ENCODE results near the gene CEP170.
A peak's percentile ranks its signal among the peaks of the same experiment; 100 is the strongest.

Gene CEP170

GRCh38 chr1:243257189-243257588 is 2.1 kb upstream of the CEP170 start:
- Histone ChIP-seq H3K9ac (ENCODE audit: low read depth, low read length) (no peak overlapping the region), H3K4me1 (ENCODE audit: insufficient read depth, low read length) (peaks cover 3% of the 10 kb centered on the region; the same call in 1 of the 2 replicates), H3K36me3 (ENCODE audit: insufficient read depth, low read length) (no peaks in the 10 kb centered on the region), H3K9me3 (ENCODE audit: control insufficient read depth, insufficient read depth, low read length) (no peaks in the 10 kb centered on the region)

- H3K4me1 ChIP-seq (ENCODE audit: insufficient read depth, low read length), result peaks cover 3% of the 10 kb centered on the region; the same call in 1 of the 2 replicates
- H3K9me3 ChIP-seq (ENCODE audit: control insufficient read depth, insufficient read depth, low read length), result no peaks in the 10 kb centered on the region
- H3K9ac ChIP-seq (ENCODE audit: low read depth, low read length), result peak overlapping the region; percentile 66
- no peaks in the 10 kb centered on the region for H3K36me3 ChIP-seq (ENCODE audit: insufficient read depth, low read length)
Observed at GRCh38 chr1:243256590-243256989, 1.5 kb upstream of the CEP170 start.

GRCh38 chr1:243255791-243256512 is 871 bp upstream of the CEP170 start, which contains the start of gene SDCCAG8:
Gene SDCCAG8 (plus strand): TSS chr1:243256041. CDS start chr1:243256174, 133 bp downstream.
- Histone ChIP-seq H3K9me3 (ENCODE audit: control insufficient read depth, insufficient read depth, low read length) (no peaks in the 10 kb centered on the region), H3K36me3 (ENCODE audit: insufficient read depth, low read length) (no peaks in the 10 kb centered on the region), H3K9ac (ENCODE audit: low read depth, low read length) (peak within 1 kb of the TSS; percentile 66), H3K4me1 (ENCODE audit: insufficient read depth, low read length) (peaks cover 3% of the 10 kb centered on the region; the same call in 1 of the 2 replicates)

GRCh38 chr1:243254233-243254926 is 701 bp downstream of the CEP170 start:
- peak overlapping the region; percentile 66 for H3K9ac ChIP-seq (ENCODE audit: low read depth, low read length)
- no peaks in the 10 kb centered on the region for H3K9me3 ChIP-seq (ENCODE audit: control insufficient read depth, insufficient read depth, low read length)
- no peaks in the 10 kb centered on the region for H3K36me3 ChIP-seq (ENCODE audit: insufficient read depth, low read length)
- peaks cover 3% of the 10 kb centered on the region; the same call in 1 of the 2 replicates for H3K4me1 ChIP-seq (ENCODE audit: insufficient read depth, low read length)

GRCh38 chr1:243253926-243254232 is 1.2 kb downstream of the CEP170 start:
- Histone ChIP-seq H3K9ac (ENCODE audit: low read depth, low read length) (peak overlapping the region; percentile 66), H3K9me3 (ENCODE audit: control insufficient read depth, insufficient read depth, low read length) (no peaks in the 10 kb centered on the region), H3K4me1 (ENCODE audit: insufficient read depth, low read length) (peaks cover 3% of the 10 kb centered on the region; the same call in 1 of the 2 replicates), H3K36me3 (ENCODE audit: insufficient read depth, low read length) (no peaks in the 10 kb centered on the region)

GRCh38 chr1:243253211-243253925 is 1.7 kb downstream of the CEP170 start:
- Histone ChIP-seq H3K9ac (ENCODE audit: low read depth, low read length) (peak overlapping the region; percentile 66), H3K9me3 (ENCODE audit: control insufficient read depth, insufficient read depth, low read length) (no peaks in the 10 kb centered on the region), H3K4me1 (ENCODE audit: insufficient read depth, low read length) (peaks cover 3% of the 10 kb centered on the region; the same call in 1 of the 2 replicates), H3K36me3 (ENCODE audit: insufficient read depth, low read length) (no peaks in the 10 kb centered on the region)

- H3K9me3 ChIP-seq (ENCODE audit: control insufficient read depth, insufficient read depth, low read length), result no peaks in the 10 kb centered on the region
- no peaks in the 10 kb centered on the region for H3K36me3 ChIP-seq (ENCODE audit: insufficient read depth, low read length)
- H3K9ac ChIP-seq (ENCODE audit: low read depth, low read length), result no peak overlapping the region
- H3K4me1 ChIP-seq (ENCODE audit: insufficient read depth, low read length), result peaks cover 3% of the 10 kb centered on the region; the same call in 1 of the 2 replicates
Observed at GRCh38 chr1:243251539-243251938, 3.5 kb downstream of the CEP170 start.

- Histone ChIP-seq H3K36me3 (ENCODE audit: insufficient read depth, low read length) (no peaks in the 10 kb centered on the region), H3K9me3 (ENCODE audit: control insufficient read depth, insufficient read depth, low read length) (no peaks in the 10 kb centered on the region), H3K4me1 (ENCODE audit: insufficient read depth, low read length) (peaks cover 3% of the 10 kb centered on the region; the same call in 1 of the 2 replicates), H3K9ac (ENCODE audit: low read depth, low read length) (no peak overlapping the region)
Observed at GRCh38 chr1:243250102-243250501, 5.0 kb downstream of the CEP170 start.

- H3K9ac ChIP-seq (ENCODE audit: low read depth, low read length), result no peak overlapping the region
- H3K4me1 ChIP-seq (ENCODE audit: insufficient read depth, low read length), result peaks cover 3% of the 10 kb centered on the region; the same call in 1 of the 2 replicates
- no peaks in the 10 kb centered on the region for H3K9me3 ChIP-seq (ENCODE audit: control insufficient read depth, insufficient read depth, low read length)
- no peaks in the 10 kb centered on the region for H3K36me3 ChIP-seq (ENCODE audit: insufficient read depth, low read length)
Observed at GRCh38 chr1:243249214-243249613, 5.9 kb downstream of the CEP170 start.

- Histone ChIP-seq H3K36me3 (ENCODE audit: insufficient read depth, low read length) (no peaks in the 10 kb centered on the region), H3K9me3 (ENCODE audit: control insufficient read depth, insufficient read depth, low read length) (no peaks in the 10 kb centered on the region), H3K4me1 (ENCODE audit: insufficient read depth, low read length) (peaks cover under 1% of the 10 kb centered on the region; the same call in 1 of the 2 replicates), H3K9ac (ENCODE audit: low read depth, low read length) (no peak overlapping the region)
Observed at GRCh38 chr1:243247901-243248300, 7.2 kb downstream of the CEP170 start.

- Histone ChIP-seq H3K36me3 (ENCODE audit: insufficient read depth, low read length) (no peaks in the 10 kb centered on the region), H3K9ac (ENCODE audit: low read depth, low read length) (no peak overlapping the region), H3K9me3 (ENCODE audit: control insufficient read depth, insufficient read depth, low read length) (no peaks in the 10 kb centered on the region), H3K4me1 (ENCODE audit: insufficient read depth, low read length) (no peaks in the 10 kb centered on the region)
Observed at GRCh38 chr1:243246916-243247315, 8.2 kb downstream of the CEP170 start.

GRCh38 chr1:243244432-243244841 is 10.6 kb downstream of the CEP170 start:
- H3K9ac ChIP-seq (ENCODE audit: low read depth, low read length), result no peak overlapping the region
- H3K4me1 ChIP-seq (ENCODE audit: insufficient read depth, low read length), result no peaks in the 10 kb centered on the region
- H3K36me3 ChIP-seq (ENCODE audit: insufficient read depth, low read length), result no peaks in the 10 kb centered on the region
- no peaks in the 10 kb centered on the region for H3K9me3 ChIP-seq (ENCODE audit: control insufficient read depth, insufficient read depth, low read length)

GRCh38 chr1:243236604-243237252 is 18.4 kb downstream of the CEP170 start:
- no peaks in the 10 kb centered on the region for H3K36me3 ChIP-seq (ENCODE audit: insufficient read depth, low read length)
- peaks cover 10% of the 10 kb centered on the region for H3K9me3 ChIP-seq (ENCODE audit: control insufficient read depth, insufficient read depth, low read length)
- H3K4me1 ChIP-seq (ENCODE audit: insufficient read depth, low read length), result no peaks in the 10 kb centered on the region
- no peak overlapping the region for H3K9ac ChIP-seq (ENCODE audit: low read depth, low read length)

Measured in ES-I3 (cell line).